Transverse colon (tissue), 4 donors: ENCODE data around the gene LECT2.

ENCODE experiments used
- CTCF ChIP-seq, 5 experiments: fragments of 200-600 bp in 3 of 5; fragments of 450-650 bp in 2 of 5; sonication (generic) in 3 of 5; IDR thresholded peaks; 1 replicate in 2 of 5; 2 replicates in 3 of 5; pipeline ENCODE4 v1.5.1; 2016 to 2017; ENCODE audit warnings: antibody characterized with exemption in 5 of 5, inconsistent platforms in 3 of 5, mild to moderate bottlenecking in 2 of 5, moderate library complexity in 1 of 5
- POLR2A ChIP-seq: fragments of 450-650 bp; IDR thresholded peaks from one replicate; pipeline ENCODE4 v1.6.1; 2016; ENCODE audit warnings: antibody characterized with exemption, mild to moderate bottlenecking, moderate library complexity
- POLR2AphosphoS5 ChIP-seq, 3 donors: sonication (generic); formaldehyde crosslinking; IDR thresholded peaks; one replicate each; pipeline ENCODE4 v1.6.1; 2016; ENCODE audit warnings: antibody characterized with exemption in 3 of 3

GRCh38 chr5:135951257-135951656 is 3.5 kb downstream of the LECT2 start:
- TF ChIP-seq CTCF (IDR thresholded peaks at IDR 0.05), result no peak
- TF ChIP-seq POLR2A, result no peak
- no peak for TF ChIP-seq POLR2AphosphoS5 (IDR thresholded peaks at IDR 0.05)
